Ovary (tissue), 9 donors: ENCODE data around the gene TSC22D3. TPM values are rescaled to one million over a fixed set of nuclear protein-coding genes. Genes with fewer than 3 reads are reported as not detected.

Experiments
- DNase-seq, 5 donors: peaks; one replicate each; pipeline ENCODE4 v3.0.0-alpha.2; 2019 to 2020
- H3K27ac ChIP-seq, 2 donors: fragments of 200-600 bp; one replicate each; pipeline versions ENCODE4 v1.5.1 to v1.8.0; 2019 to 2022
- H3K27me3 ChIP-seq: fragments of 200-600 bp; one replicate; pipeline ENCODE4 v1.8.0; 2022
- H3K36me3 ChIP-seq: fragments of 200-600 bp; sonication (generic); one replicate; pipeline ENCODE4 v1.5.1; 2019
- H3K4me1 ChIP-seq: one replicate; pipeline ENCODE4 v1.8.1; 2013; ENCODE audit warnings: mild to moderate bottlenecking, moderate library complexity; ENCODE audit not compliant: insufficient read depth
- H3K4me3 ChIP-seq: fragments of 200-600 bp; sonication (generic); one replicate; pipeline ENCODE4 v1.5.1; 2017
- H3K9me3 ChIP-seq, 2 donors: fragments of 200-600 bp in 1 of 2; sonication (generic) in 1 of 2; one replicate each; pipeline versions ENCODE4 v1.5.1 to v1.8.1; 2013 to 2019; ENCODE audit warnings: mild to moderate bottlenecking in 1 of 2, moderate library complexity in 1 of 2
- EP300 ChIP-seq: sonication (generic); formaldehyde crosslinking; IDR thresholded peaks from one replicate; pipeline ENCODE4 v1.6.1; 2017; ENCODE audit warnings: antibody characterized with exemption
- POLR2A ChIP-seq: fragments of 450-650 bp; IDR thresholded peaks from one replicate; pipeline ENCODE4 v1.6.1; 2017; ENCODE audit warnings: antibody characterized with exemption, mild to moderate bottlenecking, moderate library complexity
- WGBS, 3 donors: extraction: QIAGEN DNeasy Blood & Tissue Kit in 1 of 3; methylation state at CpG; one replicate each; pipeline versions ENCODE4 v1.1.5 to v1.1.7; 2013 to 2017; 5-methylcytosine and 5-hydroxymethylcytosine counted together
- intact Hi-C, 4 donors: fragments of 100-400 bp; cut with DNase I; formaldehyde crosslinking; loops; one replicate each; pipeline versions ENCODE4 v1.11.0 to v1.15.1; 2022 to 2023
- polyA plus RNA-seq, 2 donors: library from polyadenylated mRNA; stranded (reverse); fragments of 200-250 nt in 1 of 2; fragments of 350-450 nt in 1 of 2; fragmentation: Illumina TruSeq in 1 of 2; extraction: RNeasy Lipid Tissue Mini Kit (QIAGEN cat#74804) in 1 of 2; gene quantifications; one replicate each; pipeline ENCODE4 v1.2.3, GENCODE V29; 2013 to 2014
- total RNA-seq, 7 donors: library from RNA; depleted of rRNA in 2 of 7; stranded (reverse); fragments of >200 nt in 2 of 7; fragmentation: NEBNext Ultra II Directional in 3 of 7; extraction: Animal tissue kit (Norgen Biotek cat#: 25700) in 3 of 7; gene quantifications; one replicate each; pipeline versions ENCODE4 v1.1.0 to v1.2.4, GENCODE V29; 2016 to 2023
- TF ChIP-seq, protein P1 (sequence below), 3 donors: fragments of 450-650 bp in 2 of 3; fragments of 200-600 bp in 1 of 3; IDR thresholded peaks; one replicate each; pipeline versions ENCODE4 v1.5.1 to v1.8.0; 2016 to 2022; ENCODE audit warnings: antibody characterized with exemption in 3 of 3, mild to moderate bottlenecking in 1 of 3
- donor health status: DM: no; HTN: no; CAD: no; lungs with moderate emphysema.
- donor health status: DM: no; HTN: no; CAD: no.
- donor health status: Bipolar disorder and iron deficiency.
- donor health status: DM: yes; HTN: yes; CAD: no.
- donor health status: DM: no; HTN: no; CAD: no.
- donor health status: DM: yes; HTN: yes; CAD: no.

Gene TSC22D3
- total and polyA plus RNA-seq, 9 donors: 91.5 to 645 (median 241) TPM

DNA sequence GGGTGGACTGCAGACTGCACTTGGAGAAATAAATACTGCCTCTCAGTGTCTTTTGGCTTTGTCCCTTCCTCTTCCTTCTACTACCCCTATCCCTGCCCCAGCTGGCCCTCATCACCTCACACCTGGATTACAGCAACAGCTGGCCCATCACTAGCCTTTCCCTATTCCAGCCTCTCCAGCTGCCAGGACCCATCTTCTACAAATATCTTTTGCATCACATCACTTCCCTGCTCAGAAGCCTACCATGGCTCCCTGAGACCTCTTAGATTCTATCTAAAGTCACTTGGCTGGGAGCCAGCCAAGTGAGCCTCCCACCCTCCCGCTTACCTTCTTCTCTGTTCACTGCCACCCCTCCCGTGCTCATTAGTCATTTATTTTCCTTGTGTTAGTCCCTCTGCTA lies 66.8 kb downstream of the TSC22D3 start:
- Histone ChIP-seq H3K4me1 (peaks cover 5% of the 10 kb centered on the region), H3K4me3 (no peak overlapping the region), H3K9me3 (no peaks in the 10 kb centered on the region), H3K27me3 (no peaks in the 10 kb centered on the region), H3K27ac (no peak overlapping the region), H3K36me3 (no peaks in the 10 kb centered on the region)
- TF ChIP-seq POLR2A (no peak), EP300 (no peak)
- TF ChIP-seq, protein P1, sequence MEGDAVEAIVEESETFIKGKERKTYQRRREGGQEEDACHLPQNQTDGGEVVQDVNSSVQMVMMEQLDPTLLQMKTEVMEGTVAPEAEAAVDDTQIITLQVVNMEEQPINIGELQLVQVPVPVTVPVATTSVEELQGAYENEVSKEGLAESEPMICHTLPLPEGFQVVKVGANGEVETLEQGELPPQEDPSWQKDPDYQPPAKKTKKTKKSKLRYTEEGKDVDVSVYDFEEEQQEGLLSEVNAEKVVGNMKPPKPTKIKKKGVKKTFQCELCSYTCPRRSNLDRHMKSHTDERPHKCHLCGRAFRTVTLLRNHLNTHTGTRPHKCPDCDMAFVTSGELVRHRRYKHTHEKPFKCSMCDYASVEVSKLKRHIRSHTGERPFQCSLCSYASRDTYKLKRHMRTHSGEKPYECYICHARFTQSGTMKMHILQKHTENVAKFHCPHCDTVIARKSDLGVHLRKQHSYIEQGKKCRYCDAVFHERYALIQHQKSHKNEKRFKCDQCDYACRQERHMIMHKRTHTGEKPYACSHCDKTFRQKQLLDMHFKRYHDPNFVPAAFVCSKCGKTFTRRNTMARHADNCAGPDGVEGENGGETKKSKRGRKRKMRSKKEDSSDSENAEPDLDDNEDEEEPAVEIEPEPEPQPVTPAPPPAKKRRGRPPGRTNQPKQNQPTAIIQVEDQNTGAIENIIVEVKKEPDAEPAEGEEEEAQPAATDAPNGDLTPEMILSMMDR (IDR thresholded peaks at IDR 0.05): no peak
- WGBS, 3 donors: 54 to 72% (median 60%) methylated on average over 2 of the region's 2 CpGs
- peak in 1 of 5 donors; percentile 15 for DNase-seq
- intact Hi-C loops: no loop called here

- no peaks in the 10 kb centered on the region for H3K9me3 ChIP-seq
- no peaks in the 10 kb centered on the region for H3K27me3 ChIP-seq
- no peak overlapping the region for H3K4me3 ChIP-seq
- H3K36me3 ChIP-seq: no peaks in the 10 kb centered on the region
- no peak overlapping the region for H3K27ac ChIP-seq
- intact Hi-C loops: no loop called here
- WGBS, 3 donors: 74 to 87% (median 81%) methylated on average over 9 of the region's 9 CpGs
- peak in 2 of 5 donors; percentile 2 to 7 for DNase-seq
- no peak for TF ChIP-seq EP300
- peaks cover 4% of the 10 kb centered on the region for H3K4me1 ChIP-seq
Measured at GRCh38 chrX:107707866-107708265, 67.7 kb downstream of the TSC22D3 start.

DNA sequence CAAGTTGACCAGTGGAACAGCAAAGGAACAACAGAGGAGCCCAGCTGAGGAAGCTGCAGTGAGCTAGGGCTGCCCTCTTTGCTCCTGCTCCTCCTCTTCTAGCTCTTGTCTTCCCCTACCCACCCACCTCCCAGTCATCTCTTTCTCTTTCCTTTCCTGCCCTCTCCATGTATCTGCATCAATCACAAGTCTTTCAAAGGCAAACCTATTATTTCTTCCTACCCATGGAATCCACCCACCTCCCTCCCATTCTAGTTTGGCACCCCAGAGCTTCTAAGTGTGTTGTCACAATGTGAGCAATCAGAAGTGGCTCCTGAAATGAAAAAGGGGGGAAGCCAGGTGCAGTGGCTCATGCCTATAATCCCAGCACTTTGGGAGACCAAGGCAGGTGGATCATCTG lies 69.3 kb downstream of the TSC22D3 start:
- TF ChIP-seq, protein P1 (IDR thresholded peaks at IDR 0.05): no peak
- TF ChIP-seq POLR2A: no peak
- TF ChIP-seq EP300: no peak
- Histone ChIP-seq H3K27me3 (no peaks in the 10 kb centered on the region), H3K4me3 (no peak overlapping the region), H3K36me3 (no peaks in the 10 kb centered on the region), H3K27ac (no peak overlapping the region), H3K4me1 (peaks cover 2% of the 10 kb centered on the region), H3K9me3 (no peaks in the 10 kb centered on the region)
- intact Hi-C loops: no loop called here
- peak in 1 of 5 donors; percentile 8 for DNase-seq

DNA sequence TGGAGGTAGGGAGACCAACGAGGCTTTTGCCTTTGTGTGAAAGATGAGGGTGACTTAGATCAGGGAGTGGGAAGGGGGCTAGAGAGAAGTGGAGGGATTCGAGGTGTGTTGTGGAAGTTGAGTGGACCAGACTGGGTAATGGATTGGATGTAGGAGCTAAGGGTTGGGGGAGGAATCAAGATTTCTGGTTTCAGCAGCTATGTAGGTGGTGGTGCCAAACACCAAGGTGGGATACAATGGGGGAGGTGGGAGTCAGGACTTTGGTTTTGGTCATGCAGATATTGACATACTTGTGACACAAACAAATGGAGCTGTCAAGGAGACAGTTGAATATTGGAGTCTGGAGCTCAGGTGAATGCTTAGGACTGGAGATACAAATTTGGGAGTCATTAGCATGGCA lies 71.0 kb downstream of the TSC22D3 start:
- no peaks in the 10 kb centered on the region for H3K36me3 ChIP-seq
- no peaks in the 10 kb centered on the region for H3K9me3 ChIP-seq
- H3K27me3 ChIP-seq: no peaks in the 10 kb centered on the region
- H3K4me3 ChIP-seq: no peak overlapping the region
- DNase-seq: peak in 1 of 5 donors; percentile 5
- TF ChIP-seq, protein P1 (IDR thresholded peaks at IDR 0.05): no peak
- no peak for TF ChIP-seq EP300
- TF ChIP-seq POLR2A: no peak
- H3K4me1 ChIP-seq: peaks cover 7% of the 10 kb centered on the region
- 52 to 60% (median 58%) methylated on average over 2 of the region's 2 CpGs for WGBS, 3 donors
- no peak overlapping the region for H3K27ac ChIP-seq
- intact Hi-C loops: no loop called here

DNA sequence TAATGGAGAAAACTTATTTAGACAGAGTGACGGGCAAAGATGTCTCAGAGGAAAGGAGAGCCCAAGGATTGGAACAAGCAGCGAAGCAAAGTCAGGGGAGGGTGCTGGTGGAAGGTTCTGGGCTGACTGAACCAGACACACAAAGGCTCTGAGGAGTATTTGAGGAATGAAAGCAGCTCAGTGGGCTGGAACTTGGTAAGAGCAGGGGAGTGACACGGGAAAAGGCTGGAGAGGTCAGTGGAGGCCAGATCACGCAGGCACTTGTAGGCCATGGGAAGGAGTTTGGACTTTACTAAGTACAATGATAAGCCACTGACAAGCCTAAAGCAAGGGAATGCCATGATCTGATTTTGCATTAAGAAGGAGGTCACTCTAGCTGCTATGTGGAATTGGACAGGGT lies 71.4 kb downstream of the TSC22D3 start:
- H3K27me3 ChIP-seq: no peaks in the 10 kb centered on the region
- peak in 1 of 5 donors; percentile 4 for DNase-seq
- no peaks in the 10 kb centered on the region for H3K9me3 ChIP-seq
- peaks cover 7% of the 10 kb centered on the region for H3K4me1 ChIP-seq
- H3K36me3 ChIP-seq: no peaks in the 10 kb centered on the region
- no peak for TF ChIP-seq EP300
- H3K27ac ChIP-seq: no peak overlapping the region
- WGBS, 3 donors: 67 to 75% (median 70%) methylated on average over 4 of the region's 4 CpGs
- H3K4me3 ChIP-seq: no peak overlapping the region
- intact Hi-C loops: no loop called here
